HG03354 (cell line): ENCODE data around the gene EHBP1L1.
"Not testable (repeated sequence)": the region's sequence is repeated elsewhere in the genome, so short reads cannot be mapped to it uniquely, and the experiment has no call there.

Experiments
- ATAC-seq: cut with Tn5 transposase; IDR thresholded peaks from one replicate; pipeline ENCODE4 v1.9.1; 2021; ENCODE audit warnings: mild to moderate bottlenecking; ENCODE audit not compliant: unreplicated experiment, poor library complexity, severe bottlenecking

EHBP1L1 gene

GRCh38 chr11:65625628-65626342, 49.9 kb downstream of the EHBP1L1 start:
- peak; percentile 43 for ATAC-seq

- ATAC-seq: no peak
Measured at GRCh38 chr11:65627202-65627601, 51.3 kb downstream of the EHBP1L1 start.

GRCh38 chr11:65629579-65629978, 53.7 kb downstream of the EHBP1L1 start:
- no peak for ATAC-seq

DNA sequence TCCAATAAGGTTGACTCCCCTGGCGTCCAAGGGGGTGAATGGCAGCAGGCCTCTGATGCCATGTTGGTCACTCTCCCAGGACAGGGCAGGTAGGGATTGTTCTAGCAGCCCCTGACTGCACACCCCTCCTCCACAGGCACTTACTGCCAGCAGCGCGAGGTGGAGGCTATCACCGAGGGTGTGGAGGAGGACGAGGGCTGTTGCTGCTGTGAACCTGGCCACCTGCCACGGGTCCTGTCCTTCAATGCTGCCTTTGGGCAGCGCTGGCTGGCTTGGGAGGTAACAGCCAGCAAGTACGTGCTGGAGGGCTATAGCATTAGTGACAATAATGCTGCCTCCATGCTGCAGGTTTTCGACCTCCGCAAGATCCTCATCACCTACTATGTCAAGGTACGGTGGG, 54.4 kb downstream of the EHBP1L1 start:
- no peak for ATAC-seq

DNA sequence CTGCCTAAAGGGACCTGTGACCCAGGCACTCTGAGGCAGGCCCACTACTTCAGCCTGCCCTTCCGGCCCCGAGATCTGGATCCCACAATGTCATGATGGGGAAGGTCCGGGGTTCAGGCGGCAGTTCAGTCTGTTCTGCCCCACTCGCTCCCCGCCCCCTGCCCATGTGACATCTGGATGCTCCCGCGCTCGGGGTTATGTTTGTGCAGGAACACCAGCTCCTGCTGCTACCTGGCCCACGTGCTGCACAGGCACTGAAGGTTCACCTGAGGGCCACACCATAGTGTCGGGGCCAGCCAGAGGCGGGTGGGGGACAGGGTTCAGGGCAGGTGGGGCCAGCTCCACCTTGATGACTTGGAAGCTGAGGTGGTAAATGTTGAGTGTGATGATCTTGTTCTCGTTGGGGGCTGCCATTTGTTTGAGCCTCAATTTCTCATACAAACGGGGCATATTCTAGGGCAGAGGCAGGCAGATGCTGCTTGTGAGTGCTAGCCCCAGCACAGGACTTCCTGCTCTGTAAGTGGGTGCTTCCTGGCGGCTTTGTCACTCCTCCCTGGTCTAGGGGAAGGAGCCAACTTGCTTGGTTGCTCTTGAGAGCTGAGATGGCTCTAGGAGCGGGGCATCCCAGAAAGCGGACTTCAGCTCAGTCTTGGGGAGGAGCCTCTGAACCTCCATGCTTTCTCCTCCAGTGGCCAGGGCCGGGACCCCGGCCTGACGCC, 57.7 kb downstream of the EHBP1L1 start:
- no peak for ATAC-seq

- ATAC-seq: no peak
Measured at GRCh38 chr11:65634109-65634436, 58.2 kb downstream of the EHBP1L1 start.

DNA sequence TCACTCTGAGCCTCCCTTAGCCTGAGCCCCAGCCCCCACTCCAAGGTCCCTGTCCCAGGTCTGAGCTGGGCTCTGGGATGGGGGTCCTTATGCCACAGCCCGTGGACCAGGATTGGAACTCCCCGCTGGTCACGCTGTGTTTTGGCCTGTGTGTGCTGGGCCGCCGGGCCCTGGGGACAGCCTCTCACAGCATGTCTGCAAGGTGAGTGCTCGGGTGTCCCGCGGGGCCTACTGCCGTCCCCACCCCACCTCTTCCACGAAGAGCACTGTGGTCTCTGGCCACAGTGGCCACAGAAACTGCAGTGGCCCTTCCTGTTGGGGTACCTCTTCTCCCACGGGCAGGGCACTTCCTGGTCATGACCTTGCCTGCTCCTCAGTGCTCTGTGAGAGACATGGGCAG, 58.6 kb downstream of the EHBP1L1 start:
- ATAC-seq: no peak

DNA sequence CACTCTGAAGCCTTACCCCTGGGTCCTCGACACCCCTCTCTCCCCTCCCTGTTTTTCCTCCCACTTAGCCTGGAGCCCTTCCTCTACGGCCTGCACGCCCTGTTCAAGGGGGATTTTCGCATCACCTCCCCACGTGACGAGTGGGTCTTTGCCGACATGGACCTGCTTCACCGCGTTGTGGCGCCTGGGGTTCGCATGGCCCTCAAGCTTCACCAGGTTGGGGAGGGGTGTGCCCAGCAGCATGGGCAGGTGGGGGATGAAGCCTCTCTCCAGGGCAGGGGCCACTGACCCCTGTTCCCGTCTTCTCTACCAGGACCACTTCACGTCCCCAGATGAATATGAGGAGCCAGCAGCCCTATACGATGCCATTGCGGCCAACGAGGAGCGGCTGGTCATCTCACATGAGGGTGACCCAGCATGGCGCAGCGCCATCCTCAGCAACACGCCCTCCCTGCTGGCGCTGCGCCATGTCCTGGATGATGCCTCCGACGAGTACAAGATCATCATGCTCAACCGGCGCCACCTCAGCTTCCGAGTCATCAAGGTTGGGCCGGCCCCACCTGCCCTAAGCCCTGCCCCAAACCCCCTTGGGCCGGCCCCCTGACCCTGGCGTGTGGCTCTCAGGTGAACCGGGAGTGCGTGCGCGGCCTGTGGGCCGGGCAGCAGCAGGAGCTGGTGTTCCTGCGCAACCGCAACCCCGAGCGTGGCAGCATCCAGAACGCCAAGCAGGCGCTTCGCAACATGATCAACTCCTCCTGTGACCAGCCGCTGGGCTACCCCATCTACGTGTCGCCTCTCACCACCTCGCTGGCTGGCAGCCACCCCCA, 59.3 kb downstream of the EHBP1L1 start:
- no peak for ATAC-seq

DNA sequence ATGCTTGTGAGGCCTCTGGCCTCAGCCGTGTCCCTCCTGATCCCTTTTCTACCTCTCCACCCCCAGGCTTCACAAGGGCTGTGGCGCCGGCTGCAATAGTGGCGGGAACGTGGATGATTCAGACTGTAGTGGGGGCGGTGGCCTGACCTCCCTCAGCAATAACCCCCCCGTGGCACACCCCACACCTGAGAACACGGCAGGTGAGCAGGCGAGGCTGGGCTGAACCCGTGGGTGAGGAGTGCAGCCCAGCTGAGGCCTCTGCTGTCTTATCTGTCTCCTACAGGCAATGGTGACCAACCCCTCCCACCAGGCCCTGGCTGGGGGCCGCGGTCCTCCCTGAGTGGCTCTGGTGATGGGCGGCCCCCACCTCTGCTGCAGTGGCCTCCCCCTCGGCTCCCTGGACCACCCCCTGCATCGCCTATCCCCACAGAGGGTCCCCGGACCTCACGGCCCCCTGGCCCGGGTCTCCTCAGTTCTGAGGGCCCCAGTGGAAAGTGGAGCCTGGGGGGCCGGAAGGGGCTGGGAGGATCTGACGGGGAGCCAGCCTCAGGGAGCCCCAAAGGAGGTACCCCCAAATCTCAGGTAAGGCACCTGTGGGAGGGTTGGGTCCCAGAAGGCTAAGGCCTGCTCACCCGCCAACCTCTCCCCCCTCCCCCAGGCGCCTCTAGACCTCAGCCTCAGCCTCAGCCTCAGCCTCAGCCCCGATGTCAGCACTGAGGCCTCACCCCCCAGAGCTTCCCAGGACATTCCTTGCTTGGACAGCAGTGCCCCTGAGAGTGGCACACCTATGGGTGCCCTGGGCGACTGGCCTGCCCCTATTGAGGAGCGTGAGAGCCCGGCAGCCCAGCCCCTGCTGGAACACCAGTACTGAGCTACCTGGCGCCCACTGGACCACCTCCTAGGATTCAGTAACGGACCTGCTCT, 60.5 kb downstream of the EHBP1L1 start:
- ATAC-seq: no peak

DNA sequence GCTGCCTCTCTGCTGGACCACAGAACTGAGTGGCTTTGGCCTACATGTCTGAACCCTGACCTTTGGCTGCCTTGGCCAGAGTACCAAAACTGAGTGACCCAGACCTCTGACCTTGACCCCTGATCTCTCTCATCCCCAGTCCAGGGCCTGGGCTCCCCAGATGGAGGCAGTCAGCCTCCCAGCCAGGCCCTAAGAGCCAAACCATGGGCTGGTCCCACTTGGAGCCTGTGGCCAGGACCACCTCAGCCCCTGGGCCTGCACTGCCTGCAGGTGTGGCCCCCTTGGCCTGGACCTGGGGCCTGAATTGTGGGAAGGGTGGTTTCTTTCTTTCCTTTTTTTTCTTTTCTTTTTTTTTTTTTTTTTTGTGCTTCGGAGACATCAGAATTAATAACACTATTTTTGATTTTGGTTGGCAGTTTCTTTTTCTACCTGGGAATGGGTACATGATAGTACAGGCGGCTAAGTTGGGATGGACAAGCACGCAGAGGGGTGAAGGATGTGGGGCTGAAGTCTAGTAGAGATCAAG, 61.2 kb downstream of the EHBP1L1 start:
- ATAC-seq: no peak

DNA sequence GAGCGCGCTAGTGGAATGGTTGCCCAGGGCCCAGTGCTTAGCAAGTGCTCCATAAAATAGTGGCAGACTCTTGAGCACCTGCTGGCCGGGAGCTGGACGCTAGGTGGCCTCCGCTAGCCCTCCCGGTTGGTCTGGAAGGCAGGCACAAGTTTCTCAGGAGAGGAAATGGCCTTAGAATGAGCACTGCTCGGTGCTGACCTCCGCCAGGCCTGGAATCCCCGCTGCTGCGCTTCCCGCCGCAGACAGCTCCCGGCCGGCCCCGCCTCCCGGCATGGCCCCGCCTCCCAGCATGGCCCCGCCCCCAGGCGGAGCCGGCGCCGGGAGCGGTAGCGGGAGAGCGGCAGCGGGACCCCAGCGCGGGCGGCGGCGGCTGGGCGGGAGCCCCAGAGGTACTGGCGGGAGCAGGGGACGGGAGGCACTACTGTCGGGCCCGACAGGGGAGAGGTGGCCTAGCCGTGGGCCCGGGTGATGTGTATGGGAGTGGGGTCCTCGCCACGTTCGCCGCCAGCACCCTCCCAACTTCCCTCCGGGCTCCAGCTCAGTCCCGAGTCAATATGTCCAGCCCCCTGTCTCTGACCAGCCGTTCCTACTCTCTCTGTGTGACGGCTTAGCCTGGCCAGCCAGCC, 62.1 kb downstream of the EHBP1L1 start, which contains the start of gene SIPA1:
Gene SIPA1 (plus strand): TSS at position 308 of the 626 bp plus-strand sequence. CDS start 2,821 bp downstream, outside the sequence.
- peak; percentile 42 for ATAC-seq

DNA sequence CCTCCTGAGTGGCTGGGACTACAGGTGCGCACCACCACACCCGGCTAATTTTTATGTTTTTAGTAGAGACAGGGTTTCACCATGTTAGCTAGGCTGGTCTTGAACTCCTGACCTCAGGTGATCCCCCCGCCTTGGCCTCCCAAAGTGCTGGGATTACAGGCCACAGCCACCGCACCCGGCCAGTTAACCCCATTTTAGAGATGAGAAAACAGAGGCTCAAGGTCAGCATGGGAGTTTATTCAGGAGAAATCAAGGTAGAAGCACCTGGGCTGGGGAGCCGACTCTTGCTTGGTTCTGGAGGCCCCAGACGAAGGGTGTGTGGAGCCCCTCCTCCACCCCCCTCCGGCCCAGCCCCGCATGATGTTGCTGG, 63.4 kb downstream of the EHBP1L1 start:
- not testable (repeated sequence) for ATAC-seq

- peak; percentile 55 for ATAC-seq
Measured at GRCh38 chr11:65639623-65640482, 64.0 kb downstream of the EHBP1L1 start.

GRCh38 chr11:65640483-65641296, 64.8 kb downstream of the EHBP1L1 start:
- ATAC-seq: peak; percentile 3

DNA sequence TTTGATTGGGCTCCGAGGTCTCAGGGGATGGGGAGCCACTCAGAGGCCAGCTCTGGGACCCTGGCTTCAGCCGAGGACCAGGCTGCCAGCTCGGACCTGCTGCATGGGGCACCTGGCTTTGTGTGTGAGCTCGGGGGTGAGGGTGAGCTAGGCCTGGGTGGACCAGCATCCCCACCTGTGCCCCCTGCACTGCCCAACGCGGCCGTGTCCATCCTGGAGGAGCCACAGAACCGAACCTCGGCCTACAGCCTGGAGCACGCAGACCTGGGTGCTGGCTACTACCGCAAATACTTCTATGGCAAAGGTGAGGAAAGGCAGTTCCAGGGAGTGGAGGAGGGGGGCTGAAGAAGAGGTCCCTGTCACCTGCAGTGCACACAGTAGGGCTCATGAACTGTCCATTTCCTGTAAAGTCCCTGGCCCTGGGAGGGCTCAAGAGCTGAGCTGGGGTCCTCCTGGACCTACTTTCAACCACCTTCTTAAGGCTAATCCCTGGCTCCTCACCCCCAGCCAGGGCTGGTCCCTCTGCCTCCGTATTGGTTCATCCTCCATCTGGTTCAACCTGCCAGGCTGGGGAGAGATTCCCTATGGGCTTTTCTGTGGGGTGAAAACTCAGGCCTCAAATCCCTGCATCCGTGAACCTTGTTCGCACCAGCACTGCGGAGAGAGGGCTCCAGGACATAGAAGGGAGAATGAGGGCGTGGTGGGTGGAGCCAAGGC, 65.6 kb downstream of the EHBP1L1 start:
- ATAC-seq: no peak
